HG03095 (cell line): ENCODE results near the gene BUB1.
"Not testable (repeated sequence)": the region's sequence is repeated elsewhere in the genome, so short reads cannot be mapped to it uniquely, and the experiment has no call there.

Source experiments
- ATAC-seq: cut with Tn5 transposase; IDR thresholded peaks from one replicate; pipeline ENCODE4 v1.9.1; 2021; ENCODE audit warnings: moderate library complexity; ENCODE audit not compliant: unreplicated experiment

The BUB1 gene

GRCh38 chr2:110608788-110609502 is 68.9 kb downstream of the BUB1 start:
- ATAC-seq: not testable (repeated sequence)

GRCh38 chr2:110605057-110605456 is 72.8 kb downstream of the BUB1 start:
- ATAC-seq: not testable (repeated sequence)

- ATAC-seq: not testable (repeated sequence)
Measured at GRCh38 chr2:110603917-110604591, 73.8 kb downstream of the BUB1 start.

- ATAC-seq: not testable (repeated sequence)
Measured at GRCh38 chr2:110602139-110602538, 75.7 kb downstream of the BUB1 start.

- ATAC-seq: not testable (repeated sequence)
Measured at GRCh38 chr2:110591973-110592372, 85.9 kb downstream of the BUB1 start.

DNA sequence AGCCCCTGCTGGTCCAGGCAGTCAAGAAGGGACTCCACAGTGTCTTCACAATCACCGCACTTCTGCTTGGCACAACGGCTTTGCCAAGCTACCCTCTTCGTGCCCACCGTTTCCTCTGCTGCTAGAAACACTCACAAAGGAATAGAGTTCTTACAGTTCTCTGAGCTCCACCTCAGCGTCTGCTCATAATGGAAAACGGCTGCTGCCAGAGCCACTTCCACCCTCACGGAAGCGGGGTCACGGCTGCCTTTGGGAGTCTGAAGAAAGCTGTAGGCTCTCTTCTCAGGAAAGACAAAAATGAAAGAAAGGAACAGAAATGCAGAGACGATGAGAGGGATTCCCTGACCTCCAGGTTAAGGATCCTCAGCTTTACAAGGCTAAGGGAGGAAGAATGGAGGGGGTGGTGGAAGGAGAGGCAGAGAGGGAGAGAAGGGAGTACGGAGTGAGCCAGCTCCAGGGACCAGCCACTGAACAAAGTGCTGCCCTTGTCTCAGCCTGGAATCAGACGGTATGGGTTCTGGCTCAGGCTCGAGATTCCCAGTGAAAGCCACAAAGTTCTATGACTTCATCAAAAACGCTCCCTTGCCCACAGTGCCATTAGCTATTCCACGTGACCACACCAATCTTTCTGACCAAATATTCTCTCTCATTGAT is 88.1 kb downstream of the BUB1 start:
- ATAC-seq: not testable (repeated sequence)

DNA sequence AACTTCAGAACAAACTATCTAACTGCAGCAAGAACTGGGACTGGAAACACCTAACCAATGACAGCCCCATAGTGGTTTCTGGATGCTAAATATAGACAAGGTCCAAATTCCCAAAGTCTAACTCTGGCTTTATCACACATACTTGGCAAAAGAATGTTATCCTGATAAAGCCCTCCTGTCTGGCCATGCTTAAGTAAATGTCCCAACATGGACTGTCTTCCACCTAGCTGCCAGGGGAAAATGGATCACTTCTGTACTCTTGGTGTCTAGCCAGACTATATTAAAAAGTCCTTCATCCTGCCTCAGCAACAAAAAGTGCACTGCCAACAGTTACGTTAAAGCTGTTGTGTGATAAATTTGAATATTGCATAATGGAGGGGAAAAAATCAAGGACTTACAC is 89.3 kb downstream of the BUB1 start:
- not testable (repeated sequence) for ATAC-seq
